K562 (cell line): ENCODE data around the gene SOX18. TPM values are rescaled to one million over a fixed set of nuclear protein-coding genes. Genes with fewer than 3 reads are reported as not detected.

Experiments used
- ATAC-seq: fragments of 200-7000 bp; cut with Tn5 transposase; 3 replicates; pipeline ENCODE4 v1.9.1; 2020; ENCODE audit warnings: moderate library complexity
- BruUV-seq: library from RNA; stranded (reverse); fragments of 400-500 nt; replicated peaks from 2 replicates; lab custom pipeline; 2021; lab: Mats Ljungman, UMichigan
- CTCF ChIA-PET: fragments of 300-600 bp; formaldehyde crosslinking; extraction: SDS; loops from one replicate; lab custom pipeline; 2021; ENCODE audit warnings: low intra/inter-chr PET ratio; lab: Yijun Ruan, JAX
- POLR2A ChIA-PET: fragments of 300-600, 350-650 bp; sonication (Branson Sonifier 250); formaldehyde crosslinking; extraction: SDS; loops from one replicate; lab custom pipeline; 2021; ENCODE audit warnings: antibody characterized with exemption, inconsistent platforms; lab: Yijun Ruan, JAX
- DNase-seq, 4 experiments: peaks; one replicate each; pipeline versions ENCODE4 v3.0.0 to v3.0.0-alpha.2; 2011 to 2018; ENCODE audit warnings: low spot score in 3 of 4, mixed read lengths in 3 of 4; ENCODE audit errors: extremely low read depth in 1 of 4
- FAIRE-seq: peaks from 2 replicates; lab custom pipeline; 2011; peaks lifted over from hg19 to GRCh38; lab: Jason Lieb, UNC
- H2AFZ ChIP-seq: 2 replicates; pipeline ENCODE4 v1.6.0; 2011; ENCODE audit warnings: low read depth, low read length, control low read depth, inconsistent platforms
- H3K27ac ChIP-seq: fragments of 200-600 bp; 3 replicates; pipeline ENCODE4 v1.8.0; 2011; ENCODE audit warnings: low read depth, mild to moderate bottlenecking, control low read depth, inconsistent platforms, low read length, moderate library complexity, mixed read lengths; ENCODE audit errors: extremely low read depth
- H3K27me3 ChIP-seq, 2 experiments: fragments of 300-600 bp in 1 of 2; 2 replicates in 1 of 2; 3 replicates in 1 of 2; pipeline versions ENCODE4 v1.6.0 to v1.8.0; 2011; ENCODE audit warnings: inconsistent platforms in 2 of 2, low read length in 2 of 2, mild to moderate bottlenecking in 1 of 2, mixed read lengths in 1 of 2, moderate library complexity in 1 of 2; ENCODE audit not compliant: control insufficient read depth in 2 of 2, insufficient read depth in 2 of 2
- H3K36me3 ChIP-seq: fragments of 300-600 bp; 3 replicates; pipeline ENCODE4 v1.8.0; 2011; ENCODE audit warnings: mild to moderate bottlenecking, low read length, inconsistent platforms; ENCODE audit not compliant: control insufficient read depth, insufficient read depth
- H3K4me1 ChIP-seq, 2 experiments: fragments of 200-600 bp in 1 of 2; replicated peaks in 1 of 2; 2 replicates in 1 of 2; 3 replicates in 1 of 2; pipeline versions ENCODE4 v1.5.1 to v1.8.0; 2011; ENCODE audit warnings: inconsistent platforms in 2 of 2, low read length in 2 of 2, mild to moderate bottlenecking in 1 of 2, mixed read lengths in 1 of 2, moderate library complexity in 1 of 2; ENCODE audit not compliant: control insufficient read depth in 2 of 2, insufficient read depth in 2 of 2
- H3K4me2 ChIP-seq: 2 replicates; pipeline ENCODE4 v1.6.1; 2011; ENCODE audit warnings: low read length, control low read depth, inconsistent platforms, mixed read lengths; ENCODE audit not compliant: insufficient read depth
- H3K4me3 ChIP-seq: fragments of 200-600 bp; sonication (generic), shearing (Covaris generic); 2 replicates; pipeline ENCODE4 v1.5.1; 2016; ENCODE audit warnings: control low read depth, inconsistent platforms
- H3K79me2 ChIP-seq: fragments of 200-600 bp; 3 replicates; pipeline ENCODE4 v1.8.0; 2011; ENCODE audit warnings: low read length, inconsistent platforms; ENCODE audit not compliant: control insufficient read depth, insufficient read depth
- H3K9ac ChIP-seq, 2 experiments: 2 replicates each; pipeline versions ENCODE4 v1.6.0 to v1.6.1; 2011; ENCODE audit warnings: low read depth in 2 of 2, low read length in 2 of 2, control low read depth in 1 of 2, inconsistent platforms in 1 of 2, mild to moderate bottlenecking in 1 of 2, mixed read lengths in 1 of 2; ENCODE audit not compliant: insufficient read depth in 1 of 2
- H3K9me1 ChIP-seq: one replicate; pipeline ENCODE4 v1.6.0; 2011; ENCODE audit warnings: inconsistent platforms, mild to moderate bottlenecking, low read length, moderate library complexity; ENCODE audit not compliant: control insufficient read depth, insufficient read depth
- H3K9me3 ChIP-seq: replicated peaks from 2 replicates; pipeline ENCODE4 v1.5.1; 2011; ENCODE audit warnings: low read depth, low read length, inconsistent platforms; ENCODE audit not compliant: control insufficient read depth, insufficient read depth
- H4K20me1 ChIP-seq: replicated peaks from 2 replicates; pipeline ENCODE4 v1.6.1; 2011; ENCODE audit warnings: low read length, inconsistent platforms, mixed read lengths; ENCODE audit not compliant: control insufficient read depth, insufficient read depth
- ELK3 ChIP-seq: fragments of 450-650 bp; formaldehyde crosslinking; IDR thresholded peaks from 2 replicates; pipeline ENCODE4 v1.4.0; 2020; ENCODE audit warnings: mild to moderate bottlenecking
- FOXA3 ChIP-seq, 2 experiments: fragments of 450-650 bp in 1 of 2; sonication (generic) in 1 of 2; formaldehyde crosslinking; IDR thresholded peaks in 1 of 2; conservative IDR thresholded peaks in 1 of 2; 2 replicates each; pipeline versions ENCODE4 v1.4.0 to v1.8.0; 2020 to 2022; ENCODE audit warnings: mild to moderate bottlenecking in 2 of 2, missing genetic modification reagents in 1 of 2
- NFE2L1 ChIP-seq: fragments of 450-650 bp; IDR thresholded peaks from 2 replicates; pipeline ENCODE4 v1.6.1; 2016; ENCODE audit warnings: missing genetic modification characterization, low read depth, mild to moderate bottlenecking, missing compliant biosample characterization, moderate library complexity, borderline replicate concordance
- POLR2B ChIP-seq: fragments of 450-650 bp; IDR thresholded peaks from 2 replicates; pipeline ENCODE4 v1.6.1; 2018; ENCODE audit warnings: low read depth; ENCODE audit not compliant: partially characterized antibody
- POLR3A ChIP-seq: IDR thresholded peaks from 2 replicates; pipeline ENCODE4 v1.6.1; 2011; ENCODE audit warnings: borderline replicate concordance, mild to moderate bottlenecking, moderate library complexity; ENCODE audit not compliant: insufficient read length, insufficient read depth; ENCODE audit errors: extremely low read depth
- RBM25 ChIP-seq: fragments of 200-400 bp; formaldehyde crosslinking; IDR thresholded peaks from 2 replicates; pipeline ENCODE4 v1.6.1; 2018; ENCODE audit warnings: low read length, low read depth, moderate library complexity; ENCODE audit not compliant: severe bottlenecking
- RFX5 ChIP-seq: IDR thresholded peaks from 2 replicates; pipeline ENCODE4 v1.6.1; 2011; ENCODE audit warnings: low read depth, mild to moderate bottlenecking, improper control_type of control experiment, low read length
- SIX5 ChIP-seq, 2 experiments: IDR thresholded peaks; 2 replicates each; pipeline ENCODE4 v1.6.1; 2011; ENCODE audit warnings: low read length in 2 of 2, borderline replicate concordance in 1 of 2, low read depth in 1 of 2, mild to moderate bottlenecking in 1 of 2, moderate library complexity in 1 of 2; ENCODE audit not compliant: insufficient read depth in 1 of 2
- SRSF3 ChIP-seq: fragments of 200-400 bp; formaldehyde crosslinking; IDR thresholded peaks from 2 replicates; pipeline ENCODE4 v1.6.1; 2016; ENCODE audit warnings: mild to moderate bottlenecking, low read length, moderate library complexity; ENCODE audit not compliant: insufficient read depth
- USF2 ChIP-seq: sonication (generic); formaldehyde crosslinking; IDR thresholded peaks from 2 replicates; pipeline ENCODE4 v1.5.0; 2020; ENCODE audit warnings: missing genetic modification reagents
- ZC3H11A ChIP-seq: IDR thresholded peaks from 2 replicates; pipeline ENCODE4 v1.6.1; 2012; ENCODE audit warnings: low read depth, low read length, improper control_type of control experiment
- ZNF507 ChIP-seq: conservative IDR thresholded peaks from 2 replicates; pipeline ENCODE4 v1.6.1; 2017; ENCODE audit warnings: missing genetic modification characterization, missing compliant biosample characterization
- ZNF583 ChIP-seq: fragments of 250-450 bp; sonication (Bioruptor Pico); IDR thresholded peaks from 2 replicates; pipeline ENCODE4 v1.4.0; 2020
- WGBS: fragments of 100-300 bp; shearing (Covaris generic); methylation state at CpG from one replicate; pipeline ENCODE4 v1.1.6; 2016; ENCODE audit warnings: low coverage, mixed read lengths; ENCODE audit not compliant: insufficient coverage; ENCODE audit errors: missing lambda C conversion rate; 5-methylcytosine and 5-hydroxymethylcytosine counted together
- in situ Hi-C: fragments of 300-500 bp; cut with MboI; formaldehyde crosslinking; loops from 4 replicates; pipeline ENCODE4 v1.15.0; 2018; ENCODE audit warnings: inconsistent platforms, mixed read lengths
- intact Hi-C: fragments of 100-400 bp; cut with micrococcal nuclease; formaldehyde crosslinking; loops from 2 replicates; pipeline ENCODE4 v1.14.2; 2022
- polyA plus RNA-seq, 8 experiments: library from polyadenylated mRNA; depleted of rRNA in 4 of 8; stranded (reverse) in 5 of 8; unstranded in 3 of 8; fragments of >200 nt; fragmentation: Nextera tagmentation in 2 of 8; fragmentation: Illumina TruSeq in 1 of 8; extraction: Ambion mirVana in 2 of 8; extraction: Trizol in 1 of 8; gene quantifications; 2 replicates each; pipeline versions ENCODE4 v1.2.1 to v1.2.3, GENCODE V29; 2011 to 2014; ENCODE audit warnings: inconsistent platforms in 1 of 8, missing spikeins in 1 of 8
- total RNA-seq, 7 experiments: library from RNA; depleted of rRNA in 6 of 7; stranded (reverse); fragments of >200 nt in 6 of 7; fragmentation: Illumina TruSeq in 2 of 7; extraction: Trizol in 2 of 7; gene quantifications; 2 replicates each; pipeline versions ENCODE4 v1.2.1 to v1.2.3, GENCODE V29; 2011 to 2021; ENCODE audit warnings: low replicate concordance in 1 of 7
- TF ChIP-seq, protein P1 (sequence below): fragments of 250-450 bp; sonication (Bioruptor Pico); IDR thresholded peaks from 2 replicates; pipeline ENCODE4 v1.8.0; 2022; ENCODE audit warnings: inconsistent platforms
- TF ChIP-seq, protein P2 (sequence below): sonication (generic); formaldehyde crosslinking; IDR thresholded peaks from 2 replicates; pipeline ENCODE4 v1.8.0; 2022; ENCODE audit warnings: missing genetic modification reagents, mild to moderate bottlenecking, borderline replicate concordance

Gene SOX18
- total and polyA plus RNA-seq, 9 of the 15 experiments (the other 6 are each of a cell fraction or from before 2014, with no cell fraction given), result 0.15 to 19.8 (median 0.33) TPM

DNA sequence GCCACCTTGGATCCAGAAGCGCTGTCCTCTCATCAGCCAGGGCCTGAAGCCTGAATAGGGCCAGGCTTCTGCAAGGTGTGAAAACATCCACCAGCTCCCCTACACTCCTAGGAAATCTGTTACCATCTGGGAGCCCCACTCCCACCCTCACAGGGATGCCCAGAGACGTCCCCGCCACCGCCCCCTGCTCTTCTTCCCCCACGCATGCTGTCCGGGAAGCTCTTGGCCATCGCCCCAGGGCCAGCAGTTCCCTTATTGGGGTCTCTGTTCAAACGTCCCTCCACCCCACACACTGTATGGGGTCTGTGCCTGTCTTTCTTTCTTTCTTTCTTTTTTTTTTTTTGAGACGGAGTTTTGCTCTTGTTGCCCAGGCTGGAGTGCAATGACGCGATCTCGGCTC is 26.1 kb upstream of the SOX18 start (continued):
- TF ChIP-seq, protein P1, sequence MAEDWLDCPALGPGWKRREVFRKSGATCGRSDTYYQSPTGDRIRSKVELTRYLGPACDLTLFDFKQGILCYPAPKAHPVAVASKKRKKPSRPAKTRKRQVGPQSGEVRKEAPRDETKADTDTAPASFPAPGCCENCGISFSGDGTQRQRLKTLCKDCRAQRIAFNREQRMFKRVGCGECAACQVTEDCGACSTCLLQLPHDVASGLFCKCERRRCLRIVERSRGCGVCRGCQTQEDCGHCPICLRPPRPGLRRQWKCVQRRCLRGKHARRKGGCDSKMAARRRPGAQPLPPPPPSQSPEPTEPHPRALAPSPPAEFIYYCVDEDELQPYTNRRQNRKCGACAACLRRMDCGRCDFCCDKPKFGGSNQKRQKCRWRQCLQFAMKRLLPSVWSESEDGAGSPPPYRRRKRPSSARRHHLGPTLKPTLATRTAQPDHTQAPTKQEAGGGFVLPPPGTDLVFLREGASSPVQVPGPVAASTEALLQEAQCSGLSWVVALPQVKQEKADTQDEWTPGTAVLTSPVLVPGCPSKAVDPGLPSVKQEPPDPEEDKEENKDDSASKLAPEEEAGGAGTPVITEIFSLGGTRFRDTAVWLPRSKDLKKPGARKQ (CRISPR knock-in tag), result no peak
- TF ChIP-seq ZNF507 (tag), result no peak

- 88% methylated on average over 7 of the region's 8 CpGs for WGBS
- H3K27me3 ChIP-seq, result no peaks in the 10 kb centered on the region
- intact Hi-C loops, result no loop called here
- in situ Hi-C loops, result no loop called here
- no TSS peak for BruUV-seq
- ChIA-PET CTCF (no interaction called here), POLR2A (no interaction called here)
- no peak overlapping the region for H3K4me2 ChIP-seq
- peaks cover 13 to 82% of the 10 kb centered on the region in 2 experiments; a peak in 4 of 5 replicates for H3K4me1 ChIP-seq
- no peak for ATAC-seq
- H3K9ac ChIP-seq, result no peak overlapping the region; a peak in 1 of 4 replicates
- no peak overlapping the region for H2AFZ ChIP-seq
- H3K9me3 ChIP-seq, result no peaks in the 10 kb centered on the region
- no peaks in the 10 kb centered on the region for H4K20me1 ChIP-seq
- H3K79me2 ChIP-seq, result peaks cover 10% of the 10 kb centered on the region; the same call in 2 of the 3 replicates
- no peak for DNase-seq
- no peaks in the 10 kb centered on the region for H3K9me1 ChIP-seq
- H3K36me3 ChIP-seq, result peaks cover 8% of the 10 kb centered on the region; the same call in 1 of the 3 replicates
- H3K4me3 ChIP-seq, result no peak overlapping the region
- FAIRE-seq, result no peak
- H3K27ac ChIP-seq, result no peak overlapping the region
- no peak for TF ChIP-seq POLR2B
- no peak for TF ChIP-seq ZC3H11A
- TF ChIP-seq RBM25, result no peak
- no peak for TF ChIP-seq ELK3 (CRISPR knock-in tag)
- no peak for TF ChIP-seq NFE2L1 (tag)
- no peak for TF ChIP-seq POLR3A
- no peak for TF ChIP-seq RFX5
- TF ChIP-seq, protein P2, sequence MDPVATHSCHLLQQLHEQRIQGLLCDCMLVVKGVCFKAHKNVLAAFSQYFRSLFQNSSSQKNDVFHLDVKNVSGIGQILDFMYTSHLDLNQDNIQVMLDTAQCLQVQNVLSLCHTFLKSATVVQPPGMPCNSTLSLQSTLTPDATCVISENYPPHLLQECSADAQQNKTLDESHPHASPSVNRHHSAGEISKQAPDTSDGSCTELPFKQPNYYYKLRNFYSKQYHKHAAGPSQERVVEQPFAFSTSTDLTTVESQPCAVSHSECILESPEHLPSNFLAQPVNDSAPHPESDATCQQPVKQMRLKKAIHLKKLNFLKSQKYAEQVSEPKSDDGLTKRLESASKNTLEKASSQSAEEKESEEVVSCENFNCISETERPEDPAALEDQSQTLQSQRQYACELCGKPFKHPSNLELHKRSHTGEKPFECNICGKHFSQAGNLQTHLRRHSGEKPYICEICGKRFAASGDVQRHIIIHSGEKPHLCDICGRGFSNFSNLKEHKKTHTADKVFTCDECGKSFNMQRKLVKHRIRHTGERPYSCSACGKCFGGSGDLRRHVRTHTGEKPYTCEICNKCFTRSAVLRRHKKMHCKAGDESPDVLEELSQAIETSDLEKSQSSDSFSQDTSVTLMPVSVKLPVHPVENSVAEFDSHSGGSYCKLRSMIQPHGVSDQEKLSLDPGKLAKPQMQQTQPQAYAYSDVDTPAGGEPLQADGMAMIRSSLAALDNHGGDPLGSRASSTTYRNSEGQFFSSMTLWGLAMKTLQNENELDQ (CRISPR knock-in tag), result no peak
- no peak for TF ChIP-seq ZNF583 (CRISPR knock-in tag)
- no peak for TF ChIP-seq SRSF3
- no peak for TF ChIP-seq FOXA3 (CRISPR knock-in tag; conservative IDR thresholded peaks at IDR 0.05 in 1 of 2, IDR thresholded peaks at IDR 0.05 in 1 of 2)
- no peak for TF ChIP-seq SIX5 (IDR thresholded peaks at IDR 0.05; ENCODE audit: borderline replicate concordance in 1 of 2, insufficient read depth in 1 of 2, low read depth in 1 of 2, low read length in 2 of 2)
- TF ChIP-seq USF2 (CRISPR knock-in tag), result no peak
These were observed 25.5 kb upstream of the SOX18 start for GRCh38 chr20:64074963-64075362.
